Kidney tubule cell (primary cell): ENCODE measurements around the gene DNAJC3.
"Not testable (repeated sequence)": the region's sequence is repeated elsewhere in the genome, so short reads cannot be mapped to it uniquely, and the experiment has no call there.

Experiments
- DNase-seq: peaks from one replicate; pipeline ENCODE4 v3.0.0-alpha.2; 2018; ENCODE audit warnings: low spot score

Gene DNAJC3

DNA sequence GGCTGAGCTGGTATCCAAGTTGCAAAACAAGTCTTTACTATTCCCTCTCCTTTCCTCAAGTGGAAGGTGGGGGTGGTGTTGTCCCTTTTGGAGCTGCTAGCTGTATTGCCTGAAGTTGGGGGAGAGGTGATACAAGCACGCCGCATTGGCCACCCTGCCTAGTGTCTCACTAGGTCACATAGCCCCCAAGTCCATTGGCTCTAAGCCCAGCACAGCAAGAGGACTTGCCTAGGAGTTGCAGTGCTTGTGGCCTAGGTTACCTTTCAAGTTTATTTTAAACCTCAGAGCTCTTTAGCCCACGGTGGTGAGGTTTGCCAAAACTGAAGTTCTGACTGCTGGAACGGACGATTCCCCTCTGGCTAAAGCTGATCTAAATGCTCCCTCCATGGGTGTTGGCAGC is 5.3 kb upstream of the DNAJC3 start:
- DNase-seq, result no peak

DNA sequence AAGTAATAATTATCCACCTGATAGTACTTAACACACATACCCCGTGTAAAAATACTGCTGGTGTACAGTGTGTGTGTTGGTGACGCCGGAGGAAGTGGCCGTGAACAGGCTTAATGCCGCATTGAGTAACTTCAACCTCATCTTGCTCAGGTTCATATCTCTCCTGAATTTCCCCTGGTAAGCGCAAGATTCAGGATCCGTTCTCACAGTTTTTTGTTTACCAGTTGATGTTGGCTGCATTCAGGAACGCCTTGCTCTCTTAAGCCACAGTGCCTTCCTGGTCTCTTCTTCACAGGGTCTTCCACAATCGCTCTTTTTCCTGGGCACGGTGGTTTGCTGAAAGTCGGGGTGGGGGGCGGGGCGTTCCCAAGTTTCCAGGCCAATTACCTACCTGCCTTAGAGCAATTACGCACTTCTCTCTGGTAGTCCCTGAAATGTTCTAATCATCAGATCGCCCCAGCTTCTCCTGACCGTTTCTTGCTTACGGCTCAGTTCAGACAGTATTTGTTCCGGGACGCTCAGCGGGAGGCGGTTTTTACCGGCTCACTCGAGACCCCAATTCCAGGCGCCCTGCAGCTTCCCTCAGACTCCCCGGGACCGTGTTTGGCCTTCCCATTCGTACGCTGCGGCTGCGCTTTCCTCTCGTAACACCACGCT is 706 bp upstream of the DNAJC3 start:
- DNase-seq, result peak; percentile 62

- peak; percentile 37 for DNase-seq
These were observed 776 bp downstream of the DNAJC3 start for GRCh38 chr13:95677564-95678266.

GRCh38 chr13:95678967-95679366 is 2.0 kb downstream of the DNAJC3 start:
- no peak for DNase-seq

- no peak for DNase-seq
These were observed 2.8 kb downstream of the DNAJC3 start for GRCh38 chr13:95679722-95680121.

- DNase-seq, result no peak
These were observed 7.5 kb downstream of the DNAJC3 start for GRCh38 chr13:95684418-95684817.

DNA sequence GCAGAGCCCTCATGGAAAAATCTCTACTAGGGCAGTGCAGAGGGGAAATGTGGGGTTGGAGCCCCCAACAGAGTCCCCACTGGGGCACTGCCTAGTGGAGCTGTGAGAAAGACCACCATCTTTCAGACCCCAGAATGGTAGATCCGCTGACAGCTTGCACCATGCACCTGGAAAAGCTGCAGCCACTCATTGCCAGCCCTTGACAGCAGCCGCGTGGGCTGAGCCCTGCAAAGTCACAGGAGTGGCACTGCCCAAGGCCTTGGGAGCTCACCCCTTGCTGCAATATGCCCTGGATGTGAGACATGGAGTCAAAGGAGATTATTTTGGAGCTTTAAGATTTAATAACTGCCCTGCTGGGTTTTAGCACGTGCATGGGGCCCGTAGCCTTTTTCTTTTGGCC is 8.0 kb downstream of the DNAJC3 start:
- DNase-seq, result not testable (repeated sequence)

- DNase-seq, result no peak
These were observed 12.6 kb downstream of the DNAJC3 start for GRCh38 chr13:95689582-95689926.

- DNase-seq, result not testable (repeated sequence)
These were observed 14.0 kb downstream of the DNAJC3 start for GRCh38 chr13:95690986-95691385.

- DNase-seq, result peak; percentile 9
These were observed 20.2 kb downstream of the DNAJC3 start for GRCh38 chr13:95697052-95697680.

DNA sequence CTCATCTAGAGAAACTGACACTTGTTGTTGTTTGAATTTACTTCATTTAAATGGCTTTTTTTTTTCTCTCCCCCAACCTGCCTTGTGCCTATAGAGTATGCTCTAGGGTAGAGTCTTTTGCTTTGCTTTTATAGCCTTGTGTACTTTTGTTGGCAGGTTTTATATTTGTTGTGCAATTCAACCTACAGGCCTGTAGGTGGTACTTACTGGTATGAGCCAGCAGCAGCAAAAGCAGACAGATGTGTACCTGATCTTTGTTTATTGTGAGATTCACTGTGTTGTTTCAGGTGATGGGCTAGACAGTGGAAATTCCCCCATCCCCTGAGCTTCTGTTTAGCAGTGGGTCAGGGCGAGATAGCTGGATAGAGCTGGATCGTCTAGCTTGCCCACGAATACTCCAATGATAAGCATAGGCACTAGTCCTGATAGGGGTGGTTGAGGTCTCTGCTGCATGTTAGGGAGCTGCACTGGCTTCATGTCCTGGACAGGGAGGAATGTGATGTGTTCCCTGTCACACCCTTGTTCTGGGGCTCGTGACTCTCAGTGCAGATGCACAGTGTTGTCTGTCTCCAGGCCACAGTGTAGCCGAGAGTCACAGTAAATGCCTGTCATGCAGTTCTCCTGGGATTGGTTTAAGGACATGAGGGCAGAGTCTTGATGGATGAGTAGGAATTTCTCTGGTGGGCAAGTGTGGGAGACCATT is 21.3 kb downstream of the DNAJC3 start:
- peak; percentile 29 for DNase-seq

DNA sequence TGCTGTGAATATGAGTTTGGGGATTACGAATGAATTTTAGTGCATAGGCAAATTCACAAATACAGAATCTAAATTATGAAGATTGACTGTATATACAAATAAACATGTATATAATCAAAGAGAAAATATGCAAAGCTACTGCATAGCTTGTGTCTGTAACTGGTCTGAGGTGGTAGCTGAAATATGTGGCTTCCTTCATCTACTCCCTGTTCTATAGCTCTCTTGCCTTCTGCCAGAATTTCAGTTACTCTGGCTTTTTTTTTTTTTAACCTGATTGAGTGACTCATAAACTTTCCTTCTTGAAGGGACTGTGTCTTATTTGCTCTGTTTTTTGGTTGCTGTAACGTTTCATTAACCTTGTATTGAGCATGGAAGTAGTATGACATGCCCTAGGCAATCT is 26.6 kb downstream of the DNAJC3 start:
- peak; percentile 33 for DNase-seq

DNA sequence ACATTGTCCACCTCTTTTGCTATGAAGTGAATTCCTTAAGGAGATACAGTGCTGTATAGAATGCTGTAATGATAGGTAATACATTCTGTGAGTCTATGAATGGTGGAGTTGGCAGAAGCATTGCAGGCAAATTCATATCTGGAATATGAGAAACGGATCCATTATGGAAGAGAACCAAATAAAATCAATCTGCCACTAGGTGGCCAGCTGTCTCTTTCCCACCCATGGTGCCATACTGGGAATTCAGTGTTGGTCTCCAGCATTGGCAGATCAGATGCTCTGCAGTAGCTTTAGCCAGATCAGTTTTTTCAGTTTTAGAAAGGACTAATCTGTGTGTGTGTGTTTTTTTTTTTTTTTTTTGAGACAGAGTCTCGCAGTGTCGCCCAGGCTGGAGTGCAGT is 27.6 kb downstream of the DNAJC3 start:
- DNase-seq, result no peak

GRCh38 chr13:95706356-95706755 is 29.4 kb downstream of the DNAJC3 start:
- DNase-seq, result no peak

GRCh38 chr13:95707035-95707434 is 30.1 kb downstream of the DNAJC3 start:
- no peak for DNase-seq

GRCh38 chr13:95707442-95708390 is 30.8 kb downstream of the DNAJC3 start:
- no peak for DNase-seq

DNA sequence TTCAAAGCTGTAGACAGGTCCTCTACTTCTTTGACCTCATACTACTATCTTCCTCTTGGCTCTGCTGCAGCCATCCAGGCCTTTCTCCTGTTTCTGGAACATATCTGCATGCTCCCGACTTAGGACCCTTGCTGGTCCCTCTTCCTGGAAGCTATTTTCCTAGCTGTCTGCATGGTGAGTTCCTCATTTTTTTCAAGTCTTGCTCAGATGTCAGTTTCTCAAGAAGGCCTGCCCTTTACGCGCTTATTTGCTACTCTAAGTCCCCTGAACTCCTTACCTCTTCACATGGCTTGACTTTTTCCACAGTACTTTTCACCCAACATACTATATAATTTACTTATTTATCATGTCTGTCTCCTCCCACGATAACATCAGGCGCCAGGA is 31.4 kb downstream of the DNAJC3 start:
- no peak for DNase-seq

DNA sequence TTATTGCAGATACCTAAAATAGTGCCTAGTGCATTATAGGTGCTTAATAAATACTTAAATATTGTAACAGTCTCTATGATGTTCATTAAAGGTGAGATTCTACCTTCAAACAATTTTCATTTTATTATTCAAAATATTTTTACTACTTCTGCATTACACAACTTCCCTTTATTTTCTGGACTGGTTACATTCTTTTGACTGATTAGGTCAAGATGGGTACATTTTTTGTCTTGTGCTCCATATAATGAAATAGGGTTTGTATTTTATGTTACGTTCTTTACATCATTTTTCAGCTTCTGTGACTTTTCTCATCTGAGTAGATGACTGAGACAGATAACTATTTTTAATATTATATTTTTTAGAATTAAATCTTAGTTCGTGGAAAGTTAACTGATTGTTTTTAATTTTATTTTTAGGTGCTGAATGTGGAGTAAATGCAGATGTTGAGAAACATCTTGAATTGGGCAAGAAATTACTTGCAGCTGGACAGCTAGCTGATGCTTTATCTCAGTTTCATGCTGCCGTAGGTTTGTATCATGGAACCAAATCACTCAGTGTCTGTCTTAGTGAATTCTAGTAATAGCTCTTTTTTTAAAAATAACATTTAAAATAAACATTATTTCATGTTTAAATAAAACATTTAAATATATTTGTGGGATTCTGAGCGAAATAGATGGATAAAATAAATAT is 32.0 kb downstream of the DNAJC3 start:
- DNase-seq, result no peak

DNA sequence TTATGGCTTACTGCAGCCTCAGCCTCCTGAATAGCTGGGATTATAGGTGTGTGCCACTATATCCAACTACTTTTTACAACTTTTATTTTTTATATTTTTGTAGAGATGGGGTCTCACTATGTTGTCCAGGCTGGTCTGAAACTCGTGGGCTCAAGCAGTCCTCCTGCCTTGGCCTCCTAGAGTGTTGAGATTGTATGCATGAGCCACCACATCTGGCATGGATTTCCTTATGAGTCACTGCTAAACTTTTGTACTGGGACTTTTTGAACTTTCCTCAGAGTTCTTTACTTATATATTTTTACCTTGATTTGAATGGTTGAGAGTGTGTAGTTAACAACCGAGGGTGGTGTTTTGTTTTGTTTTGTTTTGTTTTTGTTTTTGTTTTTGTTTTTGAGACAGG is 33.4 kb downstream of the DNAJC3 start:
- DNase-seq, result peak; percentile 43

DNA sequence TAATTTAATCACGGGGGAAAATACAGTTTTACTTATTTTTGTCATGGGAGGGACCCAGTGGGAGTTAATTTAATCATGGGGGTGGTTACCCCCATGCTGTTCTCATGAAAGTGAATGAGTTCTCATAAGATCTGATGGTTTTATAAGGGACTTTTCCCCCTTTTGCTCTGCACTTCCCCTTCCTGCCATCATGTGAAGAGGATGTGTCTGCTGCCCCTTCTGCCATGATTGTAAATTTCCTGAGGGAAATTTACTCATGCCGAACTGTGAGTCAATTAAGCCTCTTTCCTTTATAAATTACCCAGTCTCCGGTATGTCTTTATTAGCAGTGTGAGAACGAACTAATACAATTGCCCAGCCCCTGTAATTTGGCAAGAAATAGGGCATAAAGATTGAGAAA is 35.9 kb downstream of the DNAJC3 start:
- DNase-seq, result not testable (repeated sequence)

DNA sequence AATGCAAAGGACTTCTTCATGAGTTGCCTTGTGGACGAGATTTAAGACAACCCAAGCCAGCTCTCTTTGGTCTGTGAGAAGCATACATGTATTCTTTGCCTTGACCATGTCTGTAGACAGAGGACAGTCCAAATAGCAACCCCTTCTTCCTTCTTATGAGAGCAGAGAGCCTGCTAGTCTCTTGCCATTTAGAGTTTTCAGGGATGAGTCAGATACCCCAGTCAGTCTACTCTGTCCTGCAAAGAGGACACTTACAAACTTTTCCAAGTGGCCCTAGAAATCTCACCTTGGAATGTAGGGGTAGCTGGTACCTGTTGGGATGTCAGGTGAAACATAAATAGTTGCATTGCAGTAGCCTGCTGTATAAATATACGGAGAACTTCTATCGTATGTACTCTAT is 36.7 kb downstream of the DNAJC3 start:
- DNase-seq, result peak; percentile 50
